ENCODE results near the gene LGI4. TPM values are rescaled to one million over a fixed set of nuclear protein-coding genes. Genes with fewer than 3 reads are reported as not detected.

The LGI4 gene
- total RNA-seq, 1 experiment from 2014 or later: 0.43 TPM

- DNase-seq: no peak
- H3K9me3 ChIP-seq: no peaks in the 10 kb centered on the region
- BruUV-seq (replicated peaks): no TSS peak
- H3K4me1 ChIP-seq: no peaks in the 10 kb centered on the region
- Mint-ChIP-seq H3K27me3 (ENCODE audit: insufficient read depth, unreplicated experiment) (peaks cover 2% of the 10 kb centered on the region), H3K36me3 (ENCODE audit: insufficient read depth, unreplicated experiment) (no peaks in the 10 kb centered on the region), H3K4me3 (ENCODE audit: unreplicated experiment) (no peak overlapping the region), H3K4me1 (ENCODE audit: low read depth, unreplicated experiment) (no peaks in the 10 kb centered on the region), H3K9me3 (ENCODE audit: unreplicated experiment) (no peaks in the 10 kb centered on the region), H3K27ac (ENCODE audit: unreplicated experiment) (no peak overlapping the region)
- no peak overlapping the region for H3K4me3 ChIP-seq (ENCODE audit: low read depth, low read length)
- POLR2A ChIA-PET: no interaction called here
- H3K27me3 ChIP-seq (replicated peaks; ENCODE audit: control insufficient read depth, insufficient read depth, low read length): no peaks in the 10 kb centered on the region; the same call in 1 of the 2 replicates
- H3K36me3 ChIP-seq (ENCODE audit: control insufficient read depth, insufficient read depth, low read length): no peaks in the 10 kb centered on the region
- intact Hi-C loops (cut with micrococcal nuclease; ENCODE audit: unreplicated experiment): no loop called here
- no peak for TF ChIP-seq CTCF (IDR thresholded peaks at IDR 0.05; ENCODE audit: insufficient read depth in 1 of 2, low read depth in 1 of 2, low read length in 1 of 2, severe bottlenecking in 1 of 2, unreplicated experiment in 1 of 2)
- CTCF ChIA-PET: no interaction called here
These were observed 58.2 kb downstream of the LGI4 start for GRCh38 chr19:35076657-35077056.

GRCh38 chr19:35076026-35076370 is 58.9 kb downstream of the LGI4 start:
- H3K27me3 Mint-ChIP-seq (ENCODE audit: insufficient read depth, unreplicated experiment): peaks cover 2% of the 10 kb centered on the region
- H3K27me3 ChIP-seq (replicated peaks; ENCODE audit: control insufficient read depth, insufficient read depth, low read length): no peaks in the 10 kb centered on the region; the same call in 1 of the 2 replicates
- no peaks in the 10 kb centered on the region for H3K36me3 Mint-ChIP-seq (ENCODE audit: insufficient read depth, unreplicated experiment)
- CTCF ChIA-PET: no interaction called here
- no peak for TF ChIP-seq CTCF (IDR thresholded peaks at IDR 0.05; ENCODE audit: insufficient read depth in 1 of 2, low read depth in 1 of 2, low read length in 1 of 2, severe bottlenecking in 1 of 2, unreplicated experiment in 1 of 2)
- POLR2A ChIA-PET: no interaction called here
- H3K4me3 Mint-ChIP-seq (ENCODE audit: unreplicated experiment): no peak overlapping the region
- no peak for DNase-seq
- H3K9me3 ChIP-seq: no peaks in the 10 kb centered on the region
- intact Hi-C loops (cut with micrococcal nuclease; ENCODE audit: unreplicated experiment): no loop called here
- H3K27ac Mint-ChIP-seq (ENCODE audit: unreplicated experiment): no peak overlapping the region
- H3K4me1 ChIP-seq: no peaks in the 10 kb centered on the region
- no peak overlapping the region for H3K4me3 ChIP-seq (ENCODE audit: low read depth, low read length)
- no peaks in the 10 kb centered on the region for H3K36me3 ChIP-seq (ENCODE audit: control insufficient read depth, insufficient read depth, low read length)
- H3K4me1 Mint-ChIP-seq (ENCODE audit: low read depth, unreplicated experiment): no peaks in the 10 kb centered on the region
- H3K9me3 Mint-ChIP-seq (ENCODE audit: unreplicated experiment): no peaks in the 10 kb centered on the region
- BruUV-seq (replicated peaks): no TSS peak

GRCh38 chr19:35075202-35076025 is 59.4 kb downstream of the LGI4 start:
- POLR2A ChIA-PET: no interaction called here
- no peaks in the 10 kb centered on the region for H3K4me1 Mint-ChIP-seq (ENCODE audit: low read depth, unreplicated experiment)
- H3K27me3 Mint-ChIP-seq (ENCODE audit: insufficient read depth, unreplicated experiment): peaks cover 2% of the 10 kb centered on the region

More at GRCh38 chr19:35075202-35076025, 59.4 kb downstream of the LGI4 start:
- Histone ChIP-seq H3K4me1 (no peaks in the 10 kb centered on the region), H3K9me3 (peaks cover 4% of the 10 kb centered on the region; the same call in 1 of the 2 replicates), H3K4me3 (ENCODE audit: low read depth, low read length) (no peak overlapping the region), H3K27me3 (replicated peaks; ENCODE audit: control insufficient read depth, insufficient read depth, low read length) (no peaks in the 10 kb centered on the region; the same call in 1 of the 2 replicates), H3K36me3 (ENCODE audit: control insufficient read depth, insufficient read depth, low read length) (no peaks in the 10 kb centered on the region)
- TF ChIP-seq CTCF (IDR thresholded peaks at IDR 0.05; ENCODE audit: insufficient read depth in 1 of 2, low read depth in 1 of 2, low read length in 1 of 2, severe bottlenecking in 1 of 2, unreplicated experiment in 1 of 2): no peak
- H3K27ac Mint-ChIP-seq (ENCODE audit: unreplicated experiment): no peak overlapping the region
- no TSS peak for BruUV-seq (replicated peaks)
- CTCF ChIA-PET: no interaction called here
- H3K4me3 Mint-ChIP-seq (ENCODE audit: unreplicated experiment): no peak overlapping the region
- DNase-seq: no peak
- no peaks in the 10 kb centered on the region for H3K36me3 Mint-ChIP-seq (ENCODE audit: insufficient read depth, unreplicated experiment)
- no peaks in the 10 kb centered on the region for H3K9me3 Mint-ChIP-seq (ENCODE audit: unreplicated experiment)
- intact Hi-C loops (cut with micrococcal nuclease; ENCODE audit: unreplicated experiment): no loop called here

Other genes starting within 250 kb of the LGI4 start
- 5.2 and 5.6 TPM in 2 replicates for gene ZNF30, start 208.2 kb downstream of the LGI4 start, total RNA-seq (2022)
- 4.5 and 5.6 TPM in 2 replicates for gene ZNF792, start 170.8 kb downstream of the LGI4 start, total RNA-seq (2022)
- 110 and 132 TPM in 2 replicates for gene GRAMD1A, start 134.7 kb downstream of the LGI4 start, total RNA-seq (2022)
- 1.7 and 1.9 TPM in 2 replicates for gene SCN1B, start 104.6 kb downstream of the LGI4 start, total RNA-seq (2022)
- gene HPN, start 93.3 kb downstream of the LGI4 start, total RNA-seq (2022): 20.8 and 21.1 TPM in 2 replicates
- gene FXYD3, start 19.2 kb downstream of the LGI4 start, total RNA-seq (2022): 26.8 and 36.7 TPM in 2 replicates
- gene FXYD1, start 3.8 kb upstream of the LGI4 start, total RNA-seq (2022): not detected in 2 replicates
- not detected in 2 replicates for gene FXYD7, start 8.2 kb upstream of the LGI4 start, total RNA-seq (2022)
- 20.2 and 20.4 TPM in 2 replicates for gene FXYD5, start 19.7 kb upstream of the LGI4 start, total RNA-seq (2022)
- not detected in 2 replicates for gene FAM187B, start 93.7 kb upstream of the LGI4 start, total RNA-seq (2022)
- gene LSR, start 113.9 kb upstream of the LGI4 start, total RNA-seq (2022): 172 and 197 TPM in 2 replicates
- gene USF2, start 133.9 kb upstream of the LGI4 start, total RNA-seq (2022): 105 and 108 TPM in 2 replicates
- gene HAMP, start 147.5 kb upstream of the LGI4 start, total RNA-seq (2022): not detected in 2 replicates
- 0.41 TPM in 1 of 2 replicates, not detected in the other for gene MAG, start 157.1 kb upstream of the LGI4 start, total RNA-seq (2022)
- not detected in 2 replicates for gene CD22, start 194.1 kb upstream of the LGI4 start, total RNA-seq (2022)
- not detected in 2 replicates for gene FFAR1, start 212.8 kb upstream of the LGI4 start, total RNA-seq (2022)
- gene FFAR3, start 223.4 kb upstream of the LGI4 start, total RNA-seq (2022): not detected in 2 replicates
- gene GPR42, start 236.0 kb upstream of the LGI4 start, total RNA-seq (2022): not detected in 2 replicates

Measured in Caco-2 (cell line).